NCI-H510A (cell line): ENCODE measurements around the gene TYMS.
"Not testable (repeated sequence)": the region's sequence is repeated elsewhere in the genome, so short reads cannot be mapped to it uniquely, and the experiment has no call there.

Experiments used
- DNase-seq: peaks from one replicate; lab custom pipeline; 2025; lab: John Stamatoyannopoulos, UW

The TYMS gene

DNA sequence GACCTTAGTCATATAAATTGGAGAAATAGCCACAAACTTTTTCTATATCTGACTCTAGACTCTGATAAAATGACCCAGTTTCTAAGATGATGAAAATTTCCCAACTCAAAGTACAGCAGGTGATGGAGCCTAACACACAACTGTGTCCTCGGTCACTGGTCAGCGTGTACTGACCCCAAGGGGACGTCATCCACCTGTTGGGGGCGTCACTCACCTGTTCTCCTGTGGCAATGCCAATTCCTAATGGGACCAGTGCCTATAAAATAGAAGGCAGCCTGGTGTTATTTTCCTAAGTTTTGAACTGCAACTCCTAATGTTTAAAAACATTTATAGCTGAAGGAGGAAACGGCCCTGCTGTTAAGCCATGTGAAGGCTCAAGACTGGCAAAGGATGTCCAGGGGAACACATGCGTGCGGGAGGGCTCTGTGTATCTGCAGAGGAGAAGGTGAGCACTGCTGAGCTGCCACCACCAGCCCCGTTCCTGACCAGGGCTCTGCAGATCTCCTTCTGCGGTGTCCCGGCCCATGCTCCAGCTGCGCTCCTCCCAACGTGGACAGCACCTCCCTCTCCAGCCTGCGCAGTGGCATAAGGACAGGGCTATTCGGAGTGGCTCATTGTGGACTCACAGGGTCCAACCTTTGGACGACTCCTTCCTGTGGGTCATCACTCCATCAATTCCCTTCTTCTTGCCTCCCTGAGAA, 21.2 kb downstream of the TYMS start:
- no peak for DNase-seq

DNA sequence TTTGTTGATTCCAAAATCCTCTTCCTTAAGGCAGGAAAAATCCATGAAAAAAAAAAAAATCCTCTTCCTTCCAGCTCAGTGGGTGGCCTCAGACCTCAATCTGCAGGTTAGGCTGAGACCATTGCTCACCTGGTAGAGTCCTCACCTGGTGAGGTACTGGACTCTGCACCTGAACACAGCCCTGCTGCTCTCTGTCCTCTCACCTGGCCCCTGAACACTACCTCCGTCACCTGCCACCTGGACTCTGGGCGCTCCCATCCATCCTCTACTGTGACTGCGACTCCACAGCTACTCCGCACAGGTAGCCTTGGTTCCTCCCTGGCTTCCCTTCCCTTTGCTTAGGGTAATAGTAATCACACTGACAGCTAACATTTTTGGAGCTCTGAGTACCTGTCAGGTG, 22.1 kb downstream of the TYMS start:
- DNase-seq, result no peak

DNA sequence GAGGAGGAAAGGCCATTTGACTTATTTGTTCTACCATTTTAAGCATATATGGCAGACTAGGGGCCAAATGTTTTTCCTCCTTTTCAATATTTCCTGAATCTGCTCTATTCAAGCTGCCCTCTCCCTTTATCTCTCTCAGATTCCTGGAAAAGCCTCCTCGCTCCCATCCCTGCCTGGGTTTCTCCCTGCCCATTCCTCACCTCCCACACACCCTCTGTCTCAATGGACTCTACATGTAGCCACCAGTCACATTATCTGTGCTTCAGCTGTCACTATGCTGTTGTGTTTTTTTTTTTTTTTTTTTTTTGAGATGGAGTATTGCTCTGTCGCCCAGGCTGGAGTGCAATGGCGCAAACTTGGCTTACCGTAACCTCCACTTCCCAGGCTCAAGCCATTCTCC, 22.9 kb downstream of the TYMS start:
- DNase-seq, result no peak

DNA sequence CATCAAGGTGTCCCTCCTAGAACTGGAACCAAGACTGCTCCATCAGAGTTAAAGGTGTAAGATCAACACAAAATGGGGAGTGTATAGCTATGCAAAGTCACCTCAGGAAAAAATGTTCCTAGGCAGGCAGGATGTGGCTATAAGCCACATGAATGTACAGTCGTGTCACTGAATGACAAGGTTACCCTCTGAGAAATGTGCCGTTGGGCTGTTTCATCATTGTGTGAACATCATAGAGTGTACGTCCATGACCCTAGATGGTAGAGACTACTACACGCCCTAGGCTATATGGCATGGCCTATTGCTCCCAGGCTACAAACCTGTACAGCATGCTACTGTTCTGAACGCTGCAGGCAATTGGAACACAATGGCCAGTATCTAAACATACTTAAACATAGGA, 24.5 kb downstream of the TYMS start:
- no peak for DNase-seq

DNA sequence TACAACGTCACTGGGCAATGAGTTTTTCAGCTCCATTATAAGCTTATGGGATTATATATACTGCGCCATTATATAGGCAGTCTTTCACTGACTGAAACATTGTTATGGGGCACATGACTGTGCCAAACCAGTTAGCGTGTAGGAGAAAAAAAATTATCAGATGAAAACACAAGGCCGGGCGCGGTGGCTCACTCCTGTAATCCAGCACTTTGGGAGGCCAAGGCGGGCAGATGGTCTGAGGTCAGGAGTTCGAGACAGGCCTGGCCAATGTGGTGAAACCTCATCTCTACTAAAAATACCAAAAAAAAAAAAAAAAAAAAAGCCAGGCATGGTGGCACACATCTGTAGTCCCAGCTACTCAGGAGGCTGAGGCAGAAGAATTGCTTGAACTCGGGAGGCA, 25.0 kb downstream of the TYMS start:
- DNase-seq, result not testable (repeated sequence)

DNA sequence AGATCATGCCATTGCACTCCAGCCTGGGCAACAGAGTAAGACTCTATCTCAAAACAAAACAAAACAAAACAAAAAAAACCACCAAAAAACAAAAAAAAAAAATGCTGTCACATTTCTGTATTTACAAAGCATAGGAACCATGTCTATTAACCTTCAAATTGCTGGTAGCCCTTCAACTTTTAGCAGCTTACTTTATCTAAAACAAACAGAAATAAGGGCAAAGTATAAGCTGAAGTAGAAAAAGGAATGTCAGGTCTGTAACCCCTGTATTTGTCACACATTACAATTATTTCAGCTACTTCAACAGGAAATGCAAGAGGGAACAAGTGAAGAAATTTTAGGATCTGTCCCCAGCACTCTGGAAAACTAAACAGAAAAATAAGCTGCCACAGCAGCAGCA, 25.4 kb downstream of the TYMS start:
- no peak for DNase-seq

DNA sequence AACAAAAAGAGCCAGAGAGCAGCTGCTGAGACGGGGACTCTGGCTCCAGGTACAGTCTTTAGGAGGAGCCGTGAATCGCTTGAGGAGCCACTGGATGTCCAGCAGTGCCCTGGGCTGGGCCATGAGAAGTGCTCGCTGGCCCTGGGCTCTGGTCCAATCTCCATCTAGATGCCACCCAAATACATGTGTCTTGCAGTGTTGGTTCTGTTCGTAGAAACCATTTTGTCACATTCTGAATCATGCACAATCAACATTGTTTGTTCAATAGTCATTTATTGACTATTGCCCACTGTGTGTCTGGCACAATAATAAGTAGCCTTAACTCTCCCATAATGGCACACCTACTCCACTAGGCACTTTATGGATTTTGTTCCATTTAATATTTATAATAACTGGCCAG, 26.1 kb downstream of the TYMS start:
- DNase-seq, result no peak

DNA sequence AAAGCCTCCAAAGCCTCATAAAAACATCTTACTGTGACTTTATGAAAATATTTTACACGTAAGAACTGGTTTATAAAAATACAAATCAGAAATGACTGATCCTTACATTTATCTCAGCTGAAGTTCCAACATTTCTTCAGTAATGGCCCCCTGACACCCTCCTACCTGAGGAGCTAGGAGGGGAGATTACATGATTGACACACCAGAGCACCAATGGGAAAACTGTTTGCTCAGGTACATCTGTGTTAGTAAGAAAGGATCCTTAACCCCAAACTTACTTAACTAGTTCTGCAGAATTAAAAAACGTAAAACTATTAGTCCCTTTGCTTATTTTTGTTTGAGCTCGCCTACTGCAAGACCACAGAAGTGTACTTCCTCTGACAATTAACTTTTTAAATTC, 28.0 kb downstream of the TYMS start:
- DNase-seq, result no peak

DNA sequence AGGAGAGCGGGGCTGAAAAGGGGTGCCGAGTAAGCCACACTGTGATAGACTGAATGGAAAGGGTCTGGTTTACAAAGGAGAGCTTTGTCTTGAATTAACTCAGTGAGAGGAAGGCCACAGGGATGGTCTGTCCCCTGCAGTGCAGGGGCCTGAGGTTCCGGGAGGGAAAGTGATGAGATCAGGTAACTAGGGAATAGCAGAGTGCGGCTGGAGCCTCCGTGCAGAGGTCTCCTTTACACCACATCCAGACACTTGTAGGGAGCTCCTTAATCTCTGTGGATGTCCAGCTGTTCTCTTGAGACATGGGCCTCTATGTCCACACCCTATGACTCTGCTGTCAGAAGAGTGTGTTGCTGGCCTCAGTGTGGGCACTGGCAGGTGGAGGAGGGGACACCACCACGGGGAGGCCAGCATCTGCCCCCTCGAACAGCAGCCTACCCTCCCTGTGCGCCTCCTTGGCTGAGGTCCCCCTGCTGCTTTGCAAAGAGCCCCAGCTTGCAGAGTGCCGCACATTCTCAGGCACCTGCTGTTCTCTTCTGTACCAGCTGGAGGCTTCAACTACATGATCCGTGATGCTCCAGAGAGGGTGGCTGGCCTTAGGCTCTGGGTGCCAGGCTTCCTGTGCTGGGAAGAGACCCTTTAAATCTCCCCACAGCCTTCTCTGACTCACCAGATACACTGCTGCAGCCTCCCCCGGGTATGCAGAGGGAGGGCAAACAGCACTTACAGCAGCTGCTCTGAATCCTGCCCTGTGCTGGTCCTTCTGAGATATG, 29.1 kb downstream of the TYMS start:
- DNase-seq, result no peak

DNA sequence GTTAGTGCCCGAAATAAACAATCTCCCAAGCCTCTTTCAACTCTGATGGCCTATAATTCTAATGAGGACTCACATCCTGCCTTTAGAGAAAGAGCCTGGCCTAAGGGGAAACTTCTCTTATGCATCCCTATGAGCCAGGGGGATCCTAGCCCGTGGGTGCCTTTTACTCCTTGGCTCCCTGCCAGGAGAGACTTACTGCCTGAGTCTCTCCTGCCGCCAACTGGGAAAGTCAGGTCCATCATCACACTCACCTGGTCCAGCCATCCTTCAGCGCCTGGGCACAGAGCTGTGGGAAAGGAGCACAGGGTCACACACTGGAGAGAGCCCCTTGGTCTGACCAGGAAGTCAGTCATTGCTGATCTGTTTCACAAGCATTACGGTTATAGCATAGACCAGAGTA, 30.9 kb downstream of the TYMS start:
- DNase-seq, result peak; percentile 13

DNA sequence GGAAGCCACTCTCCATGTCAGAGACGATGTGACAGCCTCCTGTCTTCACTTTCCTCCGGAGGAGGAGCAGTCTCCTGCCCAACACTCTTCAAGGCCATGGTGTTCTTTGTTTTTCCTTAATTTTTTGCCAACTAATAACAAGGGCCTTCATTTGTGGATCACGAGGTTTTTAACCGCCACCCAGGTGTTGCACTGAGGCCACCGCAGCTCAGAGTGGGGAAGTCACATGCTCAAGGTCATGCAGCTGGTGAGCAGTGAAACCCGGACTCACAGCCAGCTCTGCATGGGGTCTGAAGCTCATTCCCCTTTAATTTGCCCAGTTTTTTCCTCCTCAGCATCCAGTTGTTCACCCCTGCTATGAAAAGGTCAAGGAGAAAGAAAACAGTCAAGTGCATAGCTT, 35.4 kb downstream of the TYMS start:
- no peak for DNase-seq

DNA sequence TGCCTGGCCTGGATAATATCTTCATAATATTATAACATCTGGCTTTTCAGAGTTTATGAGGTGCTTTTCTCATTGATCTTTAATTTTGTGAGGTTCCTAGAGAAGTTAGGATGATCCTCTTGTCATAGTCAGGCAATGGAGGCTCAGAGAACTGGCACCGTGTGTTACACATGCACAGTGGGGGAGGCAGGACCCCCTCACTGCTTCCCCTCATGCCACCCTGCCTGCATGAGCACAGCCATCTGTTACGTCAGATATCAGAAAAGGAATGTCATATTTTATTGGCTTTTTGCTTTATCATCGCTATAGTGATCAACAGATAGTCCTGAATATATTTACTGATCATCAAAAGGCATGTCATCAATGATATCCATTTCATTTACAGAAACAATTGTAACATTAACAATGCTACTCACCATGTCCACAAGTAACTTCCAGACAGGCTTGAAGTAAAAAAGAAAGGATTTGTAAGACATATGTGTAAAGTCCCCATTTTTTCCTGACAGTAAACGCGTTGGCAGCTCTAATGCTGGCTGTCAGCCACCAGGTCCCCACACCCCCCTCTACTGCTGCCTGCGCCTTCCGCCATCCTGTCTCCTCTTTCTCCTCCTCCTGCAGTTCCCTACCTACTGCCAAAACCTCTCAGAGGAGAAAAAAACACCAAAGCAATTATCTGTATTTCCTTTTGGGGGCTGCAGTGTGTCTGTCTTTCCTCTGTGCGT, 36.2 kb downstream of the TYMS start:
- DNase-seq, result no peak

DNA sequence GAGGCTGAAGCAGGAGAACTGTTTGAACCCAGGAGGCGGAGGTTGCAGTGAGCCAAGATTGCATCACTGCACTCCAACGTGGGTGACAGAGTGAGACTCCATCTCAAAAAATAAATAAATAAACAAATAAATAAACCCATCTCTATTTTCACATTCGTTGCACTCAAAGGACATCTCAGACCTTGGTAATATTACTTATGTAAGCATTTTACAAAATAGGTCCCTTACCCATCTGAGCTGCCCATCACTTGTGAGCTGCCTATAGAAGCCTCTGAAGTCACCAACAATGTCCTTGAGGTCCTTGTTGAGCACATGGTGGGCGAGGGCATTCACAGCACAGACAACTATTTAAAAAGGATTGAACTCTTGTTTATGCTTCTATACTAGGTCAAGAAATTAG, 39.6 kb downstream of the TYMS start:
- no peak for DNase-seq

DNA sequence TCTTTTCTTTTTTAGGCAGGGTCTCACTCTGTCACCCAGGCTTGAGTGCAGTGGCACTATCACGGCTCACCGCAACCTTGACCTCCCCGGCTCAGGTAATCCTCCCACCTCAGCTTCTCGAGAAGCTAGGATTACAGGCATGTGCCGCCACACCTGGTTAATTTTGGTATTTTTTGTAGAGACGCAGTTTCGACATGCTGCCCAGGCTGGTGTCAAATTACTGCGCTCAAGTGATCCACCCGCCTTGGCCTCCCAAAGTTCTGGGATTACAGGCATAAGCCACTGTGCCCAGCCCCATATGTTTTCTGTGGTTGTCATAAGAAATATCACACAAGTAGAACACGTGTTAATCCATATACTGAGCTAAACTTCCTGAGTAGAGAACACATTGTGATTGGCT, 40.3 kb downstream of the TYMS start:
- DNase-seq, result peak; percentile 26

DNA sequence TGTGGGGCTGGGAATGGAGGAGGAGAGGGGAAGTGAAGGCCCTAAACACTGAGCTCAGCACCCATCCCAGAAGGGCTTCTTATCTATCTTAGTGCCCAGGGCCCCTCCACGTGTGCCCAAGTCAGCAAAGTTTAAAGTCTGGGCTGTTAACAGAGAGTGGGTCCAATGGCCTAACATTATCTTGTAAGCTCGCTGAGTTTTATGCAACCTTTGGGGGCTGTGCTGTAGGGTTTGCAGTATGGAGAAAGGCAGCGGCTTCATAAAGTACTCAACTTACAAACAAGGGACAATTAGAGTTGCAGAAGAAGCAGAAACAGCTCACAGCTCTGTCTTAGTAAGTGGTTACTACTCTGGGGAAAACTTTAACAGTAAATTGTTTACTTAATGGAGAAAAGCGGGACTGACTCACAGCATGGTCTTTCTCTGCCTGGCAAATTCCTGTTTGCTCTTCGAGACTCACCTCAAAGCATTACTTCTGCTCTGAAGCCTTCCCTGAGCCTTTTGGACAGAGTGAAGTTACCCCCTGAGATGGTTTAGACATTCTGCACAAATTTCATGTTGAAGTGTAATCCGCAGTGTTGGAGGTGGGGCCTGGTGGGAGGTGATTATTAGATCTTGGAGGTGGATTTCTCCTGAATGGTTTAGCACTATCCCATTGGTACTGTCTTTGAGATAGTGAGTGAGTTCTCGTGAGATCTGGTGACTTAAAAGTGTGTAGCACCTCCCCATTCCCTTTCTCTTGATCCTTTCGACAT, 45.9 kb downstream of the TYMS start:
- no peak for DNase-seq

DNA sequence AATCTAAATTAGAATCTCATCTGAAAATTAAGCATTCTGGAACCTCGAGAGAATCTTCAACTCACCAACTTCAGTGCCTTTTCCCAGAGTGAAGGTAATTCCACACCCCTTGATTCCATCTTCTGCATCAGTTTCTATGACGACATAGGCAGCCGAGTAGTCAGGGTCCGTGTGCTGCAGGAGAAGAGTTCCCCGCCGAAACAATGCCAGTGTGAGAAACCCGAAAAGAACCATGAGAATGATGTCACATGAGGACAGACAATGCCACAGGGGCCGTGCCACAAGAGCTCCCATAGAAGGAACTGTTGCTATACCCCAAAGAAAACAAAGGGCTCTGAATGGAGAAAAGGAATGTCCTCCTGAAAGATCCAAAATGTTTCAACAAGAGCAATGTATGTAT, 49.0 kb downstream of the TYMS start:
- no peak for DNase-seq

DNA sequence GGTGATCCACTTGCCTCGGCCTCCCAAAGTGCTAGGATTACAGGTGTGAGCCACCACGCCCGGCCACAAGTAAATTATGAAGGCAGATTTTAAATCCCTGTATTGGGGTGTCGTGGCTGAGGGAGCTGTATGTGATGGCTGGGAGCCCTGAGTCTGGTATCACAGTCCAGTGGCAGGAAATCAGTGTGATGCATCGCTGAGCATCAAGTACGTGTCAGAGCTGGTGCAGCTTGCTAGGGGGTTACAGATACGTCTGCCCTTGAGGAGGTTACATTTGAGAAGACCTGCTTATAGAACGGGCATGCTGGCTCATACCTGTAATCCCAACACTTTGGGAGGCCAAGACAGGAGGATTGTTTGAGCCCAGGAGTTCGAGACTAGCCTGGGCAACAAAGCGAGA, 50.6 kb downstream of the TYMS start:
- DNase-seq, result no peak

DNA sequence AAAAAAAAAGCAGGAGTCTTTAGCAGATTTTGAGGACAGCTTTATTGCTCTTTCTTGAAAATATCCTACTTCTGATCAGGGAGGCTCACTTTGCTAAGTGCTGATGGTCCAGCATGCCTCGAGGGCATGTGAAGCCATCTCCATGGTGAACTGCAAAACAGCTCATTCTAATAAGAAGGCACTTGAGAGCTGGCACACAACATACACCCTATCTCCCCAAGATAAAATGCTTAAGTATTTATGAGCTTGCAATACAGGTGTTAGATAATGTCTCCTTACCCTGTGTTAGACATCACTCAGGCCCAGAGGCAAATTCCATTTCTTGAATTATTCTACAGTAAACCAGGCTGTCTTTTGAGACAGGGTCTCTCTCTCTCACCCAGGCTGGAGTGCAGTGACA, 52.3 kb downstream of the TYMS start:
- no peak for DNase-seq

DNA sequence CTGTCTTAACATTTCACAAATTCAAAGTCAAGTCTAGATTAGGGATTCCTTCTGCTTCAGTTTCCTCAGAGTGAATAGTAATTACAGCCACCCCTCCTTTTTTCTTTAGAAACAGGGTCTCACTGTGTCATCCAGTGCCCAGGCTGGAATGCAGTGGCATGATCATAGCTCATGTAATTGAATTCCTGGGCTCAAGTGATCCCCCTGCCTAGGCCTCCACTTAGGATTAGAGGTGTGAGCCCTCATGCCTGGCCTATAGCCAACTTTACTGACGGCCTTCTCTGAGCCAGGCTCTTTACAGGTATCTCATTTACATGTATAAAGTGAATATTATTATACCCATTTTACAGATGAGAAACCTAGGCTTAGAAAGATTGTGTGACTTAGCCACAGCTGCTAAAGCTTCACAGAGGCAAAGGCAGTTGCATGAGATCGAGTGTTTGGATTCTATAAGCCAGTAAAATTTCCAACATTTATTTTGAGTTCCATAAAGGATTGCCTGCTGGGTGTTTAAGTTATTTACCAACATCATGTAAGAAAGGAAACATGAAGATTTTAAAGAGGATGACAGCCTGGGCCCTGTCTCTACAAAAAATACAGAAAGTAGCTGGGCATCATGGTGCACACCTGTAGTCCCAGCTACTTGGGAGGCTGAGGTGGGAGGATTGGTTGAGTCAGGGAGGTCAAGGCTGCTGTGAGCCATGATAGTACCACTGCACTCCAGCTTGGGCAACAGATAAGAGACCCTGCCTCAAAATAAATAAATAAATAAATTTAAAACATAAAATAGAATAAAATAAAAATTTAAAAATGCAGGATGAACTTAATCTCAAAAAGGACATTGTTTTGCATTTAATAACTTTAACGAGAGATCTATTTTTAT, 53.2 kb downstream of the TYMS start:
- DNase-seq, result no peak

DNA sequence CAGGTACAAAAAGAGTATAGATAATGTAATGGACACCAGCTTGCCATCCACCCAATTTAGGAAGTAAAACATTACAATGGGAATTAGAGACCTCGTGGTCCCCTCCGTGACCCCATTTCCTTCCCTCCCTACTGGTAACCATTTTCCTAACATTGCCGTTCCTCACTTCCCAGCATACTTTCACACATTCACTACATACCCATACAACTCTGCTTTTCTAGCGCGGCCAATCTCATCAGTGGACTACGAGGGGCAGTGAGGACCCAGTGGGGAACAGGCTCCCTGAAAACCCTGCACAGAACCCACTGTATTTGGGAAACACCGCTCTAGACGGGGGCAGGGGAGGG, 53.8 kb downstream of the TYMS start:
- DNase-seq, result no peak

DNA sequence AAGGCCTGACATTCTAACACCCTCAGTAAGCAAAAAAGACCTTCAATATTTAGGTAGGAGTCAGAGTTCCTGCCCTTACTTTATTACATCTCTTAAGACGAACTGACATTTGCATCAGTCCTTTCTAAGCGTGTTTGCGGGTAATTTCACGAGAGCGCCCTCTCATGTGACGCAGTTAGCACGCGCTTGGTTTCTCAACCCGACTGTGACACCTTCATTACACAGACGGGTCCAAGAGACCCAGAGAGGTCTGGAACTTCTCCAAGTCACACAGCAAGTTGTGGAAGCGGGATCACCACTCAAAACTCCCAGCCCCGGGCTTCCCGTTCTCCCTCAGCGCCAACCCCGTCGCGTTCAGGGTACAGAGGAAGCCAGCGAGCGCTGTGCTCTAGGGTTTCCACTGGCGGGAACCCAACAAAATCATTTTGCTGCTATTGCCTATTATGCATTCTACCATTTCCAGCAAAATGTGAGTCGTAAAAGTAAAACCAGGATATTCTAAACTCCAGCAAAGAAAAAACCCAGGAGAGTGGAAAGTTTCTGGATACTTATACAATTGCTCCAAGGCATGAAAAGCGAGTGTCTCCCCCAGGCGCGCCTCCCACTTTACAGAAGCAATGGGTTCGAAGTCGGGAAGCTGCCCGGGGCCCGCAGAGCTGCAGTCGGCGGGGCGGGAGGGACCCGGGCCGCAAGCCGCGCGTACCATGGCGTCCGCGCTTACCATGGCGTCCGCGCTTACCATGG, 54.4 kb downstream of the TYMS start:
- peak; percentile 19 for DNase-seq
